HT-29 (cell line): ENCODE results near the gene RNF125. TPM values are rescaled to one million over a fixed set of nuclear protein-coding genes. Genes with fewer than 3 reads are reported as not detected.
"Not testable (repeated sequence)": the region's sequence is repeated elsewhere in the genome, so short reads cannot be mapped to it uniquely, and the experiment has no call there.

ENCODE experiments used
- DNase-seq: peaks from one replicate; pipeline ENCODE4 v3.0.0-alpha.2; 2015; ENCODE audit warnings: low spot score
- total RNA-seq: library from RNA; depleted of rRNA; stranded (reverse); fragments of >200 nt; shearing (Covaris generic); gene quantifications from 2 replicates; pipeline ENCODE4 v1.2.3, GENCODE V29; 2014

The RNF125 gene
- total RNA-seq, 1 experiment from 2014 or later, result 1.7 TPM

- no peak for DNase-seq
These were observed 7.1 kb downstream of the RNF125 start for GRCh38 chr18:32025744-32026143.

DNA sequence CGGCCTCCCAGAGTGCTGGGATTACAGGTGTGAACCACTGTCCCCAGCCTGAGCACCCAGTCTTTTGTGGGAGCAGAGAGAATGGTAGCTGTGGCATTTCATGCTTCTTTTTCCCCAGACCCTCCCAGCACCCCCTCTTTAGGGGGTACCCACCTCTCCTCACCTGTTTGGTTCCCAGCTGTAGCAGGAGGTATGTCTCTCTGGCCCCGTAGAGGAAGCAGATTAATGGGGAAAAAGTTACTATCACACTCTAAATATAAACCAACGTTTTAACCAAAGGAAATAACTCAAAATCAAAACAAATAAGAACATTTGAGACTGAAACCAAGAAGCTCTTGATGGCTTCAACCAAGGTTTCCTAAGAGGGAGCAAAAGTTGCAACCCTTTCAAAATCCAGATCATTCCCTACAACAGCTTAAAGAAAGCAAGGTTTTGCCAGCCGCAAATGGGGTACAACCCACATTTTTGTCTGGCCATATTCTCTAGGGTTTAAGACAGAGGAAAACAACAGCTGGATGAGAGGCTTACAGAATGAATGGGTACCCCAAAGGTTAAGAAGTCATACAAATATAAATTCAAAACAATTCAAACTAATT is 8.0 kb downstream of the RNF125 start:
- DNase-seq, result no peak

GRCh38 chr18:32029558-32029957 is 10.9 kb downstream of the RNF125 start:
- no peak for DNase-seq

- DNase-seq, result no peak
These were observed 14.0 kb downstream of the RNF125 start for GRCh38 chr18:32032609-32033008.

DNA sequence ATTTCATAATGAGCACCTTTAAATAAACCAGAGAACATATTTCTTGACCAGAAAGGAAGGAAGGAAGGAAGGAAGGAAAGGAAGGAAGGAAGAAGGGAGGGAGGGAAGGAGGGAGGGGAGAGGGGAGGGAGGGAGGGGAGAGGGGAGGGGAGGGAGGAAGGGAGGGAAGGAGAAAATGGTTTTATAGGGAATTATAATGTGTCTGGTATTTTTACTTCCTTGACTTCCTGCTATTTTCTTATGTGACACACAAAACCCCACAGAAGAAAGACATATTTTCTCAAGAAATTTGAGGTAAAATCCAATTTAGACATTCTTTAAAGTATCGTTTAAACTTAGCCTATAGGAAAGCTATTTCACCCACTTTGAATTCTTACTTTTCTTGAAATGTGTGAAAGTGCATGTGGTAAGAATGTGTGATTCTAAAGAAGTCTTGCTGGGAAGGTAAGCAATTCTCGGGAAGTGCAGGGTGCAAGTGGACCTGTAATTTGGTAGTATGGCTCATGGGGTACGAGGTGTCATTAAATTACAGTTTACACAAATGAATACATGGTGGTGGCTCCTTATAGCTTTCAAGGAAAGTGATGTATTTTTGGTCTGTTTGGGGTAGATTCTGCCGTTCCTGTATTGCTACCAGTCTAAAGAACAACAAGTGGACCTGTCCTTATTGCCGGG is 18.0 kb downstream of the RNF125 start:
- no peak for DNase-seq

DNA sequence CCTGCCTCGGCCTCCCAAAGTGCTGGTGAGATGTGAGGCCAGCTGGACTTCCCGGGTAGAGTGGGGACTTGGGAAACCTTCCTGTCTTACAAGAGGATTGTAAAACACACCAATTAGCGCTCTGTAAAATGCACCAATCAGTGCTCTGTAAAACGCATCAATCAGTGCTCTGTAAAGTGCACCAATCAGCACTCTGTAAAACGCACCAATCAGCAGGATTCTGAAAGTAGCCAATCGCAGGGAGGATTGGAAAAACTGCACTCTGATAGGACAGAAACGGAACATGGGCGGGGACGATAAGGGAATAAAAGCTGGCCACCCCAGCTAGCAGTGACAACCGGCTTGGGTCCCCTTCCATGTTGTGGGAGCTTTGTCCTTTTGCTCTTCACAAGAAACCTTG is 19.0 kb downstream of the RNF125 start:
- no peak for DNase-seq

DNA sequence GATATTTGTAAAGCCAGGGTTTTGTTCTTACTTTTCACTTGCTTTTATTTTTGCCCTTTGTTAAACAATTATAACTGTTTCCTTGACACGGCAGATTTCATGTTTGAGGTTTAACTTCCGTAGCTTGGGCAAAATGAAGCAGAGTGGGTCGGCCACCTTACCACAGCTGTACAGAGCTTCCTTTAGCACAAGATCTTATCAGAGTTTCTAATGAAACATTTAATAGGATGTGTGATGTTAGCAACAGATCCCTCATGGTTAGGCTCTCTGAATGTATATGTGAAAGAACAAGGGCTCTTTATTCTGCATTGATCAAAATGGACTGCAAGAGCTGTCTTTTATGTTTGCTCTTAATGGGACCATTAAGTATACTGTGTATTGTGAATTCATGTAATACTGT is 22.3 kb downstream of the RNF125 start:
- peak; percentile 62 for DNase-seq

DNA sequence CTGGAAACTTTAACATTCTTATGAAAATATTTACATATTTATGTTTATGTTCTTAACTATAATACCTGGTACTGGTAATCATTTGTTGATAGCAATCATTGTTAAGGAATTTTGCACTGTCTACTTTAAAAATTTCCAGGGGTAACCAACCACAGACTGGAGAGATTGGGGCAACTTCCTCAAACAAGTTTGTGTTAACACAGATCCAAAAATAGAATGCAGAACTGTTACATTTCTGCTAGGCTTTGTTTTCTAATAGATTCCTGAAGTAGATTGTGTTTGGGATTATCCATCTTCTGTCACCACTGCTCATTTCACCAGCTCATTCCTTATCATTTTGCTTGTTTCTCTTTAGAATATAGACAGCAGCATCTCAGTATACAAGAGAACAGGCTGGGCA is 23.7 kb downstream of the RNF125 start:
- no peak for DNase-seq

DNA sequence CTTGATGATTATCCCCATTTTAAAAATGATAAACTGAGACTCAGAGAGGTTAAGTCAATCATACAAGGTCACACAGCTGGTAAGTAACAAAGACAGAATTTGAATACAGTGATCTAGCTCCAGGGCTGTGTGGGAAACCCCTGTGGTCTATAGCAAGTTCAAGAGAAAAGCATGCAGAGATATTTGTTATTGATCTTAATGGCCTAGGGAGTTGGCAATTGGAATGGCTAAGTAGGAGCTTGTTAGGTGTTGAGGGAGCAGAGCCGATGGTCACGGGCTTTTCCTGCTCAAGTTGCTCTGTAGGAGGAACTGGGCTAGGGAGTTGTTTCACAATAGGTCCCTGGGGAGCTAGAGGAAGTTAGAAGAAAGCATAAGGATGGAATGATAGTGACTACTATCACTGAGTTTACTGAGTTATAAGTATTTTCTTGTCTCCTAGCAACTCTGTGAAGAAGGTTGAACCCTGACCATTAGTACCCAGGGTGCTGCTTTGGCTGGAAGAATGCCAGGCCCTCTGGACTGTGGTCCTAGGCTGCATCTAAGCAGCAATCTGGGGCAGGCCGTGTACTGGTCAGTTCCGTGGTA is 30.0 kb downstream of the RNF125 start:
- DNase-seq, result no peak

DNA sequence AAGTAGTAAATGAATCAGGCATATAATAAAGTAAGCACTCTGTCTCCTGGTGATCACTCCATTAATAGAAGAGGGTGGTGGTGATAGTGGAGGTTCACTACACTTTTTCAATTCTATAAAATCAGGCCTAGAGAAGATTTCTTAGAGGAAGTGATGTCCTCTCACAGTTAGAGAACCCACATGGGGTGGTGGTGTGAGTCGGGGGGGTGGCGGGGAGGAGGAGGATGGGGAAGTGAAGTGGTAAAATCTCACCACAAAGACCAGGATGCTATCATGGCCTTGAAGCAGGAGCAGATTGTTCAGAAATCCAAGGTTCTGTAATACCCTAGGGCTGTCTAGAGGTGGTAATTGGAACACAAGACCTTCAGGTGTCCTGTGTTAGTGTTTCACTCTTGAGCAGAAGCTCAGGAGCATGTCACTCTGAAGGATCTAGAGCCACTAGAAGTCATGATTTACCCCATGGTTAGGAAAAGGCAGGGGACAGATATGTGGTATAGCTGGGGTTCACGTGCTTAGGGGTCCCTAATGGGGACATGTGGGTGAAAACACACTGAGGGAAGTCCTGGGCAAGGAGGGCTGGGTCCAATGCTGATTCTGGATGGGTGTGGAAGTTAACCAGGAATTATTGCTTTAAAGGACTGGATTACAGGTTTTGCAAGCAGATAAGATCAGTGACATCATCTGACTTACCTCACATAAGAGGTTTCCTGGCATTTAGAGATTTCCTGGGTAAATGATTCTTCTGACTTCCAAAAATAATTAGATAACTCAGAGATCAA is 31.0 kb downstream of the RNF125 start:
- no peak for DNase-seq

DNA sequence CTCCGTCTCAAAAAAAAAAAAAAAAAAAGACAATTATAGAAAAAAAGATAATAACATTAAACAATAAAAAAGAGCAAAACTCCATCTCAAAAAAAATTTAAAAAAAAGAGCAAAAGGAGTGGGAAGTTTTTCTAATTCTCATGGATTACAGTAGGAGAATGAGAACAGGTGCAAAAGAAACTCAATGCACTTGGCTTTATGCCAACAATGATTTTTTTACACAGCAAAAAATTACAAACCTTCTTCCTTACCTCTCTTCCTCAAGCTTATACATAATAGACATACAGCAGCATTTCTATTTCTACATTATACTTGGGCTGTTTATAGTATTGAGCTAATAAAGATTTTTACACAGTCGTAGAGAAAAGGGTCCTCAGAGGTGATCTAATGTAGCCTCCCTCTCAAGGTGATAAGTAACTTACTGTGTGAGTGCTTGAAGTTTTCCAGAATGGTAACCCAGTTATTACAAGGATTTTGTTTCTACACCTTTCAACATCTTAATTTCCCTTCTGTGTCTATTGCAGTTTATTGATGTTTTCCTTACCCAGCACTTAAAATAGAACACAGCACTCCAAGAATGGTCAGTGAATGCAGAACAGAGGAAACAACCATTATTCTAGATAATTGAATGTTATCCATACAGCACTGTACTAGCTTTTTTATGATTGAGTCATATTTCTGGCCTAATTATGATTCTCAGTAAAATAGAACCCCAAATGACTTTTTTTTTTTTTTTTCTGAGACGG is 38.2 kb downstream of the RNF125 start:
- no peak for DNase-seq

DNA sequence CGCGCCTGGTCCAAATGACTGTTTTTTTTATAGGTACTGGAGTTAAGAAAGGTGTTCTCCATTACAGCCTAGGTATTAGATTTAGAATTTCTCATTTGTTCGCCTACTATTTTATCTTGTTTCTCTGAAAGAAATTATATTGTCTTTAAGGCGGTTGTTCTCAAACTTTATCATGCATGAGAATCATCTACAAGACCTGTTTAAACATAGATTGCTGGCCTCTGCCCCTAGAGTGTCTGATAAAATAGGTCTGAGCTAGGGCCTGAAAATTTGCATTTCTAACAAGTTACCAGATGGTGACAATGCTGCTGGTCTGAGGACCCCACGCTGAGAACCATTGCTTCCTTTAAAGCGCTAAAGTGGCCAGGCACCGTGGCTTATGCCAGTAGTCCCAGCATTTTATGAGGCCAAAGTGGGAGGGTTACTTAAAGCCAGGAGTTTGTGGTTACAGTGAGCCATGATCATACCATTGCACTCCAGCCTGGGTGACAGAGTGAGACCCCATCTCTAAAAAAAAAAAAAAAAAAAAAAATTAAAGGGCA is 39.1 kb downstream of the RNF125 start:
- no peak for DNase-seq

- DNase-seq, result no peak
These were observed 41.4 kb downstream of the RNF125 start for GRCh38 chr18:32060026-32060425.

DNA sequence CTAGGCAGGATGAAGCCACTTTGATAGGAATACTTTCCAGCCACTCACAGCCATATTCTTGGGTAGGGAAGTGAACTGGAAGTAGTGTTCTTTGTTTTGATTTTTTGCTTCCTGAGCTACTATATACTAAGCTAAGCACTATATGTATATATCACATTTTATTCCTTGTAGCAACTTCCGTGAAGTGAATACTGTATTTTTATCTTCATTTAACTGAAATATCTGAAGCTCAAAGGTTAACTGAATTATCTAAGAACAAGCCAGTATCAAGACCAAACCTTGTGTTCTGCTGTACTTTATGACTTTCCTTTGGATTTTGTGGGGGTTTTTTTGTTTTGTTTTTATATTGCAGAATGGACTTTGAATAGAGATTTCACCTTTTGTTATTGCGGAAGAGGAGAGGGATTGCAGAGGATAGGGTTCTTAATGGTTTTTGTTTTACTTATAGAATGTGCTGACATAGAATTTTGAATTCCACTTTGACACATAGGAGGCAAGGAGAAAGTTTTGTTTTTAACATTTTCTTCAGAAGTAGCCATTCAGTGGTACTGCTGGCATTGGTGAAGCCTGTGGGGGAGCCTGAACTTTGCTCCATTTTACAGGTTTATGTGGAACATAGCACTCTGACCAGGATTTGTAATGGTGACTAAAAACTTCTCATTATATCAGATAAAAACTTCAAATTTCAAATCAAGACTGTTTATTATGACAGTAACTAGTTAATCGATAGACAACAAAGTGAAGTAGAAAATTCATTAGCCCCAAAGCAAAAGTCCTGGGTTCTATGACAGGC is 48.9 kb downstream of the RNF125 start:
- no peak for DNase-seq

GRCh38 chr18:32072321-32072720 is 53.7 kb downstream of the RNF125 start:
- DNase-seq, result peak; percentile 31

DNA sequence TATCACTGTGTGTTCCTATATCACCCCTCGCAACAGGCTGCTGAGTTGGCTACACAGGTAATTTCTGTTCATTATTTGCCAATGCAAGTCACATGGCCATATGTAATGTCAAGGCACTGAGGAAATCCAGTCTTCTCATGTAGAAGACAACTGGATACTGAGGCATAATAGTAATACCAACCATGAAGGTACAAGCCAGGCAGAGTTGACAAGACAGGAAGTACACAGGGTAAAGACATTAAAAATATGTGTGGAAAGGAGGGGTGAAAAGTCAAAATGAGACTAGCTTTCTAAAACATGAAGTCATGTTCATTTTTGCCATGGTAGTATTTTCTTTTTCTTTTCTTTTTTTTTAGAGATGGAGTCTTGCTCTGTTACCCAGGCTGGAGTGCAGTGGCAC is 55.6 kb downstream of the RNF125 start:
- DNase-seq, result no peak

- DNase-seq, result no peak
These were observed 60.2 kb downstream of the RNF125 start for GRCh38 chr18:32078845-32079244.

GRCh38 chr18:32081881-32082280 is 63.3 kb downstream of the RNF125 start:
- DNase-seq, result no peak

GRCh38 chr18:32083781-32084180 is 65.2 kb downstream of the RNF125 start:
- DNase-seq, result no peak

DNA sequence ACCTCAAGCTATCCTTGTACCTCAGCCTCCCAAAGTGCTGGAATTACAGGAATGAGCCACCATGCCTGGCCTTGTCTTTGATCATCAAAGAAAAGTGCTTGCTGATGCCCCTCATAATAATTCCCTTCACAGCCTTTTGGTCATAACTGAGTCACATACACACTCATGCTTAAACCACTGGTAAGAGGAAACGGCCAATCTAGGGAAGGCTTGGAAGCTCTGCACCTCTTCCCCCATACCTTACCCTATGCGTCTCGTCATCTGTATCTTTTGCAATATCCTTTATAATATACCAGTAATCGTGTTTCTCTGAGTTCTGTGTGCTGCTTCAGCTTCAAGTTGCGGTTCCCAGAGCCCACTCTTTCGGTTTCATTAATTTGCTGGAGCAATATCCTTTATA is 68.3 kb downstream of the RNF125 start:
- DNase-seq, result no peak

DNA sequence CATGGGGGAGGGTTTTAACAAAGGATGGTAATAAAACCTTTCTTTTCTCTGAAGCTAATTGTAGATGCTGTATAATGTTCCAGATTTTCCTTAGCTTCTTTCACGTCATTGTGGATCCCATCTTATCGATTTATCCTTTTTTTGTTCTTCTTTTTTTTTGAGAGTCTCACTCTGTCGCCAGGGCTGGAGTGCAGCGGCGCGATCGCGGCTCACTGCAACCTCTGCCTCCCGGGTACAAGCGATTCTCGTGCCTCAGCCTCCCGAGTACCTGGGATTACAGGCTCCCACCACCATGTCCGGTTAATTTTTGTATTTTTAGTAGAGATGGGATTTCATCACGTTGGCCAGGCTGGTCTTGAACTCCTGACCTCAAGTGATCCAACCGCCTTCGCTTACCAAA is 72.2 kb downstream of the RNF125 start:
- not testable (repeated sequence) for DNase-seq
